Measurements from ENCODE around the gene ARL15. TPM values are rescaled to one million over a fixed set of nuclear protein-coding genes. Genes with fewer than 3 reads are reported as not detected.

Gene ARL15
- total RNA-seq, 1 experiment from 2014 or later = 13.0 TPM

- Mint-ChIP-seq H3K36me3 (ENCODE audit: insufficient read depth in 1 of 3, low read depth in 3 of 3) (no peaks in the 10 kb centered on the region), H3K27me3 (ENCODE audit: low read depth) (no peaks in the 10 kb centered on the region), H3K9me3 (no peaks in the 10 kb centered on the region), H3K27ac (no peak overlapping the region), H3K4me1 (peaks cover 18 to 23% of the 10 kb centered on the region in 2 experiments), H3K4me3 (no peak overlapping the region)
- Histone ChIP-seq H3K23me2 (ENCODE audit: insufficient read length, low read depth, low read length, poor library complexity, severe bottlenecking) (no peaks in the 10 kb centered on the region), H3K23ac (ENCODE audit: insufficient read length, low read depth, low read length) (no peak overlapping the region), H3K4me2 (ENCODE audit: insufficient read depth, insufficient read length, low read length) (no peak overlapping the region), H2AFZ (ENCODE audit: low read length) (no peak overlapping the region), H3K27me3 (ENCODE audit: insufficient read depth, low read length) (no peaks in the 10 kb centered on the region), H2BK15ac (ENCODE audit: low read depth, low read length) (no peak overlapping the region), H3K4me1 (ENCODE audit: insufficient read depth, low read length) (no peaks in the 10 kb centered on the region), H4K8ac (replicated peaks; ENCODE audit: insufficient read length, low read depth, low read length) (no peak overlapping the region), H2BK12ac (ENCODE audit: insufficient read length, low read depth, low read length) (no peak overlapping the region), H3K27ac (ENCODE audit: insufficient read length, low read depth, low read length) (no peak overlapping the region), H2BK5ac (ENCODE audit: insufficient read length, low read length) (no peak overlapping the region), H3T11ph (ENCODE audit: low read length) (no peak overlapping the region), H3K4ac (ENCODE audit: low read depth, low read length) (no peak overlapping the region), H3K18ac (ENCODE audit: insufficient read length, low read depth, low read length) (no peak overlapping the region), H3K79me1 (ENCODE audit: insufficient read depth, low read depth, low read length, poor library complexity, severe bottlenecking) (no peaks in the 10 kb centered on the region), H3K14ac (ENCODE audit: insufficient read depth, low read length) (no peak overlapping the region), H3K56ac (ENCODE audit: insufficient read length, low read depth, low read length) (no peak overlapping the region), H4K91ac (ENCODE audit: insufficient read length, low read depth, low read length) (no peak overlapping the region), H2BK120ac (ENCODE audit: low read depth, low read length, poor library complexity, severe bottlenecking) (no peak overlapping the region), H3K9ac (ENCODE audit: extremely low read depth, insufficient read length, low read length) (no peak overlapping the region), H4K5ac (ENCODE audit: insufficient read length, low read depth, low read length) (no peak overlapping the region), H4K20me1 (ENCODE audit: control insufficient read depth, insufficient read depth, insufficient read length) (no peaks in the 10 kb centered on the region), H3K79me2 (ENCODE audit: insufficient read depth, low read length) (no peaks in the 10 kb centered on the region), H3K9me3 (ENCODE audit: control insufficient read depth, low read depth, low read length) (no peaks in the 10 kb centered on the region), H2AK5ac (ENCODE audit: insufficient read length, low read length) (no peak overlapping the region), H2BK20ac (ENCODE audit: low read depth, low read length, poor library complexity, severe bottlenecking) (no peak overlapping the region)
- no peak for TF ChIP-seq CTCF (conservative IDR thresholded peaks at IDR 0.05)
- no peak for DNase-seq
Observed at GRCh38 chr5:54095969-54096368, 214.4 kb downstream of the ARL15 start.
